GM12892 (cell line): Measurements from ENCODE around the gene FBXO10. TPM values are rescaled to one million over a fixed set of nuclear protein-coding genes. Genes with fewer than 3 reads are reported as not detected.
A peak's percentile ranks its signal among the peaks of the same experiment; 100 is the strongest.

Experiments
- DNase-seq: peaks from one replicate; pipeline ENCODE4 v3.0.0; 2011; ENCODE audit not compliant: insufficient read length
- FAIRE-seq: peaks from 2 replicates; lab custom pipeline; 2011; peaks lifted over from hg19 to GRCh38; lab: Jason Lieb, UNC
- POLR2A ChIP-seq: IDR thresholded peaks from 2 replicates; pipeline ENCODE4 v1.6.1; 2011; ENCODE audit warnings: low read depth, low read length, control low read depth
- POLR2AphosphoS5 ChIP-seq: IDR thresholded peaks from 2 replicates; pipeline ENCODE4 v1.6.1; 2011; ENCODE audit warnings: low read depth, low read length, control low read depth
- TAF1 ChIP-seq: IDR thresholded peaks from 2 replicates; pipeline ENCODE4 v1.6.1; 2011; ENCODE audit warnings: low read depth, mild to moderate bottlenecking, control low read depth, low read length, borderline replicate concordance
- polyA plus RNA-seq: library from polyadenylated mRNA; unstranded; fragments of >200 nt; gene quantifications from one replicate; pipeline ENCODE4 v1.2.1, GENCODE V29; 2012; ENCODE audit warnings: missing spikeins, inconsistent platforms; ENCODE audit not compliant: missing spikeins

FBXO10 gene
- 7.8 TPM for polyA plus RNA-seq

GRCh38 chr9:37575921-37576721 lies at the start of gene FBXO10:
FBXO10 (minus strand) TSS chr9:37576380; CDS start chr9:37541768, 34,612 bp downstream.
- TF ChIP-seq TAF1, result 0 out of 2 replicates have a peak, but pooled peaks have one; percentile 40
- TF ChIP-seq POLR2AphosphoS5, result peak; percentile 36; the same call in 1 of the 2 replicates
- peak; percentile 33; the same call in 1 of the 2 replicates for TF ChIP-seq POLR2A
- DNase-seq, result peak; percentile 68
- peak; percentile 88 for FAIRE-seq

- FAIRE-seq, result no peak
- DNase-seq, result no peak
- no peak for TF ChIP-seq POLR2A
- no peak for TF ChIP-seq TAF1
- no peak for TF ChIP-seq POLR2AphosphoS5
Measured at GRCh38 chr9:37625758-37626147, 49.6 kb upstream of the FBXO10 start.

- TF ChIP-seq POLR2AphosphoS5 (no peak), POLR2A (no peak), TAF1 (no peak)
- DNase-seq (no peak), FAIRE-seq (no peak)
Measured at GRCh38 chr9:37625036-37625757, 49.0 kb upstream of the FBXO10 start.

GRCh38 chr9:37624073-37624472 lies 47.9 kb upstream of the FBXO10 start:
- DNase-seq, result no peak
- TF ChIP-seq POLR2A (no peak), POLR2AphosphoS5 (no peak), TAF1 (no peak)

GRCh38 chr9:37623267-37623666 lies 47.1 kb upstream of the FBXO10 start:
- no peak for DNase-seq
- TF ChIP-seq POLR2AphosphoS5, result no peak
- no peak for TF ChIP-seq POLR2A
- TF ChIP-seq TAF1, result no peak
- no peak for FAIRE-seq

More at GRCh38 chr9:37624073-37624472, 47.9 kb upstream of the FBXO10 start:
- no peak for FAIRE-seq

GRCh38 chr9:37622462-37622861 lies 46.3 kb upstream of the FBXO10 start:
- TF ChIP-seq TAF1, result no peak
- TF ChIP-seq POLR2AphosphoS5, result no peak
- TF ChIP-seq POLR2A, result no peak
- FAIRE-seq (no peak), DNase-seq (no peak)

- DNase-seq, result no peak
- no peak for TF ChIP-seq POLR2AphosphoS5
- TF ChIP-seq POLR2A, result no peak
- TF ChIP-seq TAF1, result no peak
- FAIRE-seq, result no peak
Measured at GRCh38 chr9:37621273-37622121, 45.3 kb upstream of the FBXO10 start.

- FAIRE-seq (no peak), DNase-seq (no peak)
- TF ChIP-seq POLR2A (no peak), TAF1 (no peak), POLR2AphosphoS5 (no peak)
Measured at GRCh38 chr9:37620396-37620795, 44.2 kb upstream of the FBXO10 start.

GRCh38 chr9:37619806-37620205 lies 43.6 kb upstream of the FBXO10 start:
- TF ChIP-seq POLR2A, result no peak
- TF ChIP-seq TAF1, result no peak
- TF ChIP-seq POLR2AphosphoS5, result no peak
- no peak for FAIRE-seq
- no peak for DNase-seq

GRCh38 chr9:37618817-37619216 lies 42.6 kb upstream of the FBXO10 start:
- FAIRE-seq (no peak), DNase-seq (no peak)
- no peak for TF ChIP-seq POLR2A
- TF ChIP-seq POLR2AphosphoS5, result no peak
- no peak for TF ChIP-seq TAF1
